Measurements from ENCODE around the gene UBXN7. TPM values are rescaled to one million over a fixed set of nuclear protein-coding genes. Genes with fewer than 3 reads are reported as not detected.

UBXN7 gene
- total and polyA plus RNA-seq, 9 of the 15 experiments (the other 6 are each of a cell fraction or from before 2014, with no cell fraction given): 3.5 to 44.6 (median 13.4) TPM

GRCh38 chr3:196336319-196337145 lies 95.7 kb downstream of the UBXN7 start (continued):
- TF ChIP-seq CBX8 (IDR thresholded peaks at IDR 0.05; ENCODE audit: borderline replicate concordance, extremely low read depth, low read depth, low read length, poor library complexity, severe bottlenecking): no peak
- TF ChIP-seq TCF15 (CRISPR knock-in tag; IDR thresholded peaks at IDR 0.05): no peak
- TF ChIP-seq GTF3C2 (IDR thresholded peaks at IDR 0.05; ENCODE audit: borderline replicate concordance, extremely low read depth, insufficient read length): no peak
- no peak for TF ChIP-seq FIP1L1 (IDR thresholded peaks at IDR 0.05; ENCODE audit: low read depth, low read length, poor library complexity, severe bottlenecking)
- no peak for TF ChIP-seq MYBL2 (IDR thresholded peaks at IDR 0.05; ENCODE audit: low read depth)
- no peak for TF ChIP-seq MYBL2 (CRISPR knock-in tag; IDR thresholded peaks at IDR 0.05; ENCODE audit: borderline replicate concordance)
- TF ChIP-seq ZFX (CRISPR knock-in tag; IDR thresholded peaks at IDR 0.05): no peak
- no peak for TF ChIP-seq EP400 (IDR thresholded peaks at IDR 0.05)
- TF ChIP-seq ZNF263 (CRISPR knock-in tag; IDR thresholded peaks at IDR 0.05; ENCODE audit: borderline replicate concordance): no peak
- no peak for TF ChIP-seq ARID3B (CRISPR knock-in tag; IDR thresholded peaks at IDR 0.05; ENCODE audit: borderline replicate concordance)
- TF ChIP-seq ZNF143 (CRISPR knock-in tag; IDR thresholded peaks at IDR 0.05): no peak
- TF ChIP-seq RB1 (IDR thresholded peaks at IDR 0.05; ENCODE audit: low read depth): 0 out of 2 replicates have a peak, but pooled peaks have one; percentile 33
- TF ChIP-seq TAF7 (tag; IDR thresholded peaks at IDR 0.05): no peak
- no peak for TF ChIP-seq STAT5B (CRISPR knock-in tag; IDR thresholded peaks at IDR 0.05)
- no peak for TF ChIP-seq CHD2 (IDR thresholded peaks at IDR 0.05; ENCODE audit: low read depth, low read length)
- TF ChIP-seq ZEB2 (IDR thresholded peaks at IDR 0.05): no peak
- TF ChIP-seq EP300 (IDR thresholded peaks at IDR 0.05; ENCODE audit: low read length): no peak
- TF ChIP-seq ZKSCAN3 (CRISPR knock-in tag; IDR thresholded peaks at IDR 0.05): no peak
- TF ChIP-seq E2F6 (IDR thresholded peaks at IDR 0.05; ENCODE audit: borderline replicate concordance in 1 of 2, extremely low read depth in 1 of 2, insufficient read depth in 1 of 2, insufficient read length in 1 of 2, low read depth in 1 of 2, low read length in 1 of 2, poor library complexity in 1 of 2, severe bottlenecking in 1 of 2): peak; percentile 28 to 78
- no peak for TF ChIP-seq ZNF41 (CRISPR knock-in tag; conservative IDR thresholded peaks at IDR 0.05)

All from K562 (cell line).